Measurements from ENCODE around the gene GCC2. TPM values are rescaled to one million over a fixed set of nuclear protein-coding genes. Genes with fewer than 3 reads are reported as not detected.

Gene GCC2
- total and polyA plus RNA-seq, 2 experiments from 2014 or later, result 16.1 to 25.1 TPM

DNA sequence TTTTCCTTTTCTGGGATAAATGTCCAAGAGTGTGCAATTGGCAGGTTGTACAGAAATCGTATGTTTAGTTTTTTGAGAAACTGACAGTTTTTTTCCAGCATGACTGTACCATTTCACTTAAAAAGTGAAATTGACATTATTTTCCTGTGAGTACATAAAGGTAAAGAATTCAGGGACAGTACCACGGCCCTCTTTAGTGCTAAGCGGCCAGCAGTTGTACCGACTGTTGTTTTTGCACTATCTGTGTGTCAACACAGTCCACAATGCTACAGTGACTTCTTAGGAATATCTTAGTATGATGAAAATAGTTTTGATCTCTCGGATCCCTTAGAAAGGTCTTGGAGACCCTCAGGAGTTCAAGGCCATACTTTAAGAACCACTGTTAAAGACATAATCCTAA is 87.9 kb downstream of the GCC2 start:
- no peak overlapping the region for H3K27ac ChIP-seq
- no peak overlapping the region for H3K4me3 ChIP-seq
- H3K27me3 ChIP-seq, result no peaks in the 10 kb centered on the region
- H3K9me3 ChIP-seq (ENCODE audit: low read depth), result no peaks in the 10 kb centered on the region
- no peaks in the 10 kb centered on the region for H3K36me3 ChIP-seq
- TF ChIP-seq, protein P1, sequence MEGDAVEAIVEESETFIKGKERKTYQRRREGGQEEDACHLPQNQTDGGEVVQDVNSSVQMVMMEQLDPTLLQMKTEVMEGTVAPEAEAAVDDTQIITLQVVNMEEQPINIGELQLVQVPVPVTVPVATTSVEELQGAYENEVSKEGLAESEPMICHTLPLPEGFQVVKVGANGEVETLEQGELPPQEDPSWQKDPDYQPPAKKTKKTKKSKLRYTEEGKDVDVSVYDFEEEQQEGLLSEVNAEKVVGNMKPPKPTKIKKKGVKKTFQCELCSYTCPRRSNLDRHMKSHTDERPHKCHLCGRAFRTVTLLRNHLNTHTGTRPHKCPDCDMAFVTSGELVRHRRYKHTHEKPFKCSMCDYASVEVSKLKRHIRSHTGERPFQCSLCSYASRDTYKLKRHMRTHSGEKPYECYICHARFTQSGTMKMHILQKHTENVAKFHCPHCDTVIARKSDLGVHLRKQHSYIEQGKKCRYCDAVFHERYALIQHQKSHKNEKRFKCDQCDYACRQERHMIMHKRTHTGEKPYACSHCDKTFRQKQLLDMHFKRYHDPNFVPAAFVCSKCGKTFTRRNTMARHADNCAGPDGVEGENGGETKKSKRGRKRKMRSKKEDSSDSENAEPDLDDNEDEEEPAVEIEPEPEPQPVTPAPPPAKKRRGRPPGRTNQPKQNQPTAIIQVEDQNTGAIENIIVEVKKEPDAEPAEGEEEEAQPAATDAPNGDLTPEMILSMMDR (IDR thresholded peaks at IDR 0.05; ENCODE audit: low read depth, low read length), result no peak
- peaks cover 25% of the 10 kb centered on the region for H3K4me1 ChIP-seq (ENCODE audit: low read depth)
- DNase-seq (ENCODE audit: low read depth in 1 of 2, low spot score in 1 of 2), result no peak

GRCh38 chr2:108538000-108538625 is 89.1 kb downstream of the GCC2 start:
- peaks cover 31% of the 10 kb centered on the region for H3K4me1 ChIP-seq (ENCODE audit: low read depth)
- no peaks in the 10 kb centered on the region for H3K9me3 ChIP-seq (ENCODE audit: low read depth)
- DNase-seq (ENCODE audit: low read depth in 1 of 2, low spot score in 1 of 2), result no peak
- no peak overlapping the region for H3K4me3 ChIP-seq
- no peaks in the 10 kb centered on the region for H3K27me3 ChIP-seq
- TF ChIP-seq, protein P1 (IDR thresholded peaks at IDR 0.05; ENCODE audit: low read depth, low read length), result no peak
- H3K36me3 ChIP-seq, result no peaks in the 10 kb centered on the region
- no peak overlapping the region for H3K27ac ChIP-seq

GRCh38 chr2:108541451-108541850 is 92.4 kb downstream of the GCC2 start:
- Histone ChIP-seq H3K4me3 (no peak overlapping the region), H3K4me1 (ENCODE audit: low read depth) (peaks cover 21% of the 10 kb centered on the region), H3K9me3 (ENCODE audit: low read depth) (no peaks in the 10 kb centered on the region), H3K36me3 (no peaks in the 10 kb centered on the region), H3K27me3 (no peaks in the 10 kb centered on the region), H3K27ac (no peak overlapping the region)
- DNase-seq (ENCODE audit: low read depth in 1 of 2, low spot score in 1 of 2), result no peak
- TF ChIP-seq, protein P1 (IDR thresholded peaks at IDR 0.05; ENCODE audit: low read depth, low read length), result no peak

DNA sequence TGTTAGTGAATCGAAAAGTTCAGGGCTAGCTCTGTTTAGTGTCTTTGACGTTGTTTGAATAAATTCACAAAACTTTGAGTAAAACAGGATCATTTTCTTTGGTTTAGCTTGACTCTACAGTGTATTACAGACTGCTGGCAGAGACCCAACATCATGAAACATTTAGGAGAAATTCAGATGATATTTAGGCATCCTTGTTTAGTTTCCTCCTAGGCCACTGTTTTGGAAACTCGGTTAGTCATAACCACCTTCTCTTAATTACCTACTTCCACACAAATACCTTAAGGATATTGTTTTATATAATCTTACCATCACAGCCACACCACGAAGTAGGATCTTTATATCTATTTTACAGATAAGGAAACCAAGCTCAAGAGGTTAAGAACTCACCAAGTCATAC is 93.1 kb downstream of the GCC2 start:
- Histone ChIP-seq H3K4me3 (no peak overlapping the region), H3K27ac (peak overlapping the region; percentile 4), H3K9me3 (ENCODE audit: low read depth) (no peaks in the 10 kb centered on the region), H3K27me3 (no peaks in the 10 kb centered on the region), H3K36me3 (no peaks in the 10 kb centered on the region), H3K4me1 (ENCODE audit: low read depth) (peaks cover 15% of the 10 kb centered on the region)
- DNase-seq (ENCODE audit: low read depth in 1 of 2, low spot score in 1 of 2), result peak in 1 of 2 donors; percentile 62
- TF ChIP-seq, protein P1 (IDR thresholded peaks at IDR 0.05; ENCODE audit: low read depth, low read length), result no peak

DNA sequence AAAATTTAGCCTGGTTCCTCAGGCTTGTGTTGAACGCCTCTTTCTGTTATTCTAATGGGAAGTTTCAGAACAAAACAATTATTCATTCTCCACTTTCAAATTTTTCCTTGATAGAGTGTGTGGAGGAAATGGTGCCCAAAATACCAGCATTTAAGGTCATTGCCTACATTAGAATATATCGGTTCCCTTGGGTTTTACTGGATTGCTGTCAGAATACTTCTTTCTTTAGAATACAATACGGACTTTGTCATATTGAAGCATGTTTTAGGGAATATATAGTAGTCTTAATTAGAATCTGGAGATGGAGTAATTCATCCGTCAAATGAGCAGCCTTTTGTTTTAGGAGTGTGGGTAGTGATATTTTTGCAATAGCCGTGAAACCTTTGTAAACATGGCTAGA is 98.6 kb downstream of the GCC2 start:
- H3K36me3 ChIP-seq, result no peaks in the 10 kb centered on the region
- TF ChIP-seq, protein P1 (IDR thresholded peaks at IDR 0.05; ENCODE audit: low read depth, low read length), result no peak
- H3K9me3 ChIP-seq (ENCODE audit: low read depth), result no peaks in the 10 kb centered on the region
- H3K4me3 ChIP-seq, result no peak overlapping the region
- no peaks in the 10 kb centered on the region for H3K27me3 ChIP-seq
- H3K4me1 ChIP-seq (ENCODE audit: low read depth), result peaks cover 2% of the 10 kb centered on the region
- H3K27ac ChIP-seq, result no peak overlapping the region
- DNase-seq (ENCODE audit: low read depth in 1 of 2, low spot score in 1 of 2), result no peak

Measured in cardiac muscle cell (in vitro differentiated cells and primary cell).